ENCODE data around the gene ZSWIM5.

The ZSWIM5 gene

GRCh38 chr1:45148209-45148825, 58.1 kb downstream of the ZSWIM5 start:
- no peak overlapping the region for H3K23ac ChIP-seq (ENCODE audit: low read length)
- H2AFZ ChIP-seq (ENCODE audit: insufficient read depth, low read length, poor library complexity): no peak overlapping the region
- H3K27ac ChIP-seq (ENCODE audit: low read depth, low read length): no peak overlapping the region
- H3K18ac ChIP-seq (ENCODE audit: low read length): no peak overlapping the region
- H3K79me2 ChIP-seq (ENCODE audit: control insufficient read depth, insufficient read depth, low read length, poor library complexity): no peaks in the 10 kb centered on the region
- H3K4me3 ChIP-seq (ENCODE audit: low read depth, low read length): no peak overlapping the region
- H3K4ac ChIP-seq (ENCODE audit: low read depth, low read length): no peak overlapping the region
- H2BK12ac ChIP-seq (ENCODE audit: low read length): no peak overlapping the region
- no peak overlapping the region for H4K8ac ChIP-seq (ENCODE audit: low read depth, low read length)
- no peak overlapping the region for H2BK120ac ChIP-seq (ENCODE audit: insufficient read depth, low read length, poor library complexity)
- H3K14ac ChIP-seq (ENCODE audit: low read length): no peak overlapping the region
- no peak overlapping the region for H2BK5ac ChIP-seq (ENCODE audit: low read depth, low read length, poor library complexity)
- no peak overlapping the region for H2AK5ac ChIP-seq (ENCODE audit: low read length)
- no peaks in the 10 kb centered on the region for H3K27me3 ChIP-seq (ENCODE audit: insufficient read depth, low read length)
- H3K4me2 ChIP-seq (ENCODE audit: low read length): no peak overlapping the region
- no peaks in the 10 kb centered on the region for H3K36me3 ChIP-seq (ENCODE audit: control insufficient read depth in 1 of 2, insufficient read depth in 2 of 2, low read length in 2 of 2)
- H4K12ac ChIP-seq (ENCODE audit: low read depth, low read length): no peak overlapping the region
- no peak overlapping the region for H3K9ac ChIP-seq (ENCODE audit: low read length)
- no peaks in the 10 kb centered on the region for H3K4me1 ChIP-seq (ENCODE audit: control insufficient read depth in 1 of 2, insufficient read depth in 2 of 2, low read length in 2 of 2)
- no peaks in the 10 kb centered on the region for H3K9me3 ChIP-seq (ENCODE audit: insufficient read depth, low read depth, low read length)
- no CpG with 5 or more reads among the region's 1 CpG for WGBS (ENCODE audit: extremely low coverage, insufficient coverage, insufficient read length)
- DNase-seq: no peak
- H3K79me1 ChIP-seq (ENCODE audit: low read length): no peaks in the 10 kb centered on the region
- no peak overlapping the region for H4K91ac ChIP-seq (ENCODE audit: low read depth, low read length)

GRCh38 chr1:45146833-45147232, 59.6 kb downstream of the ZSWIM5 start:
- H4K91ac ChIP-seq (ENCODE audit: low read depth, low read length): no peak overlapping the region
- no peak overlapping the region for H3K18ac ChIP-seq (ENCODE audit: low read length)
- no peak overlapping the region for H2BK120ac ChIP-seq (ENCODE audit: insufficient read depth, low read length, poor library complexity)
- H3K9me3 ChIP-seq (ENCODE audit: insufficient read depth, low read depth, low read length): no peaks in the 10 kb centered on the region
- H3K23ac ChIP-seq (ENCODE audit: low read length): no peak overlapping the region
- no peaks in the 10 kb centered on the region for H3K79me1 ChIP-seq (ENCODE audit: low read length)
- H3K4me2 ChIP-seq (ENCODE audit: low read length): no peak overlapping the region
- H3K79me2 ChIP-seq (ENCODE audit: control insufficient read depth, insufficient read depth, low read length, poor library complexity): no peaks in the 10 kb centered on the region
- H4K12ac ChIP-seq (ENCODE audit: low read depth, low read length): no peak overlapping the region
- H2AFZ ChIP-seq (ENCODE audit: insufficient read depth, low read length, poor library complexity): no peak overlapping the region
- no peak overlapping the region for H3K4me3 ChIP-seq (ENCODE audit: low read depth, low read length)
- H3K36me3 ChIP-seq (ENCODE audit: control insufficient read depth in 1 of 2, insufficient read depth in 2 of 2, low read length in 2 of 2): no peaks in the 10 kb centered on the region
- no peak overlapping the region for H2BK12ac ChIP-seq (ENCODE audit: low read length)
- no peak for DNase-seq
- no CpG with 5 or more reads among the region's 2 CpGs for WGBS (ENCODE audit: extremely low coverage, insufficient coverage, insufficient read length)
- H3K14ac ChIP-seq (ENCODE audit: low read length): no peak overlapping the region
- H3K27me3 ChIP-seq (ENCODE audit: insufficient read depth, low read length): no peaks in the 10 kb centered on the region
- H2AK5ac ChIP-seq (ENCODE audit: low read length): no peak overlapping the region
- no peak overlapping the region for H2BK5ac ChIP-seq (ENCODE audit: low read depth, low read length, poor library complexity)
- no peak overlapping the region for H3K9ac ChIP-seq (ENCODE audit: low read length)
- H4K8ac ChIP-seq (ENCODE audit: low read depth, low read length): no peak overlapping the region
- H3K4me1 ChIP-seq (ENCODE audit: control insufficient read depth in 1 of 2, insufficient read depth in 2 of 2, low read length in 2 of 2): no peaks in the 10 kb centered on the region
- no peak overlapping the region for H3K4ac ChIP-seq (ENCODE audit: low read depth, low read length)
- no peak overlapping the region for H3K27ac ChIP-seq (ENCODE audit: low read depth, low read length)

- Histone ChIP-seq H3K4me1 (ENCODE audit: control insufficient read depth in 1 of 2, insufficient read depth in 2 of 2, low read length in 2 of 2) (no peaks in the 10 kb centered on the region), H3K9ac (ENCODE audit: low read length) (no peak overlapping the region), H3K23ac (ENCODE audit: low read length) (no peak overlapping the region), H3K4me3 (ENCODE audit: low read depth, low read length) (no peak overlapping the region), H3K79me2 (ENCODE audit: control insufficient read depth, insufficient read depth, low read length, poor library complexity) (no peaks in the 10 kb centered on the region), H3K27ac (ENCODE audit: low read depth, low read length) (no peak overlapping the region), H3K4me2 (ENCODE audit: low read length) (no peak overlapping the region), H4K12ac (ENCODE audit: low read depth, low read length) (no peak overlapping the region), H3K14ac (ENCODE audit: low read length) (no peak overlapping the region), H2AFZ (ENCODE audit: insufficient read depth, low read length, poor library complexity) (no peak overlapping the region), H2AK5ac (ENCODE audit: low read length) (no peak overlapping the region), H3K18ac (ENCODE audit: low read length) (no peak overlapping the region), H3K79me1 (ENCODE audit: low read length) (no peaks in the 10 kb centered on the region), H2BK12ac (ENCODE audit: low read length) (no peak overlapping the region), H3K9me3 (ENCODE audit: insufficient read depth, low read depth, low read length) (no peaks in the 10 kb centered on the region), H3K36me3 (ENCODE audit: control insufficient read depth in 1 of 2, insufficient read depth in 2 of 2, low read length in 2 of 2) (no peaks in the 10 kb centered on the region), H4K8ac (ENCODE audit: low read depth, low read length) (no peak overlapping the region), H3K27me3 (ENCODE audit: insufficient read depth, low read length) (no peaks in the 10 kb centered on the region), H3K4ac (ENCODE audit: low read depth, low read length) (no peak overlapping the region), H2BK120ac (ENCODE audit: insufficient read depth, low read length, poor library complexity) (no peak overlapping the region), H4K91ac (ENCODE audit: low read depth, low read length) (no peak overlapping the region), H2BK5ac (ENCODE audit: low read depth, low read length, poor library complexity) (no peak overlapping the region)
- no CpG with 5 or more reads among the region's 4 CpGs for WGBS (ENCODE audit: extremely low coverage, insufficient coverage, insufficient read length)
- no peak for DNase-seq
Observed at GRCh38 chr1:45141247-45142003, 65.0 kb downstream of the ZSWIM5 start.

- H3K18ac ChIP-seq (ENCODE audit: low read length): no peak overlapping the region
- no peak overlapping the region for H2BK12ac ChIP-seq (ENCODE audit: low read length)
- H3K9me3 ChIP-seq (ENCODE audit: insufficient read depth, low read depth, low read length): no peaks in the 10 kb centered on the region
- no peaks in the 10 kb centered on the region for H3K4me1 ChIP-seq (ENCODE audit: control insufficient read depth in 1 of 2, insufficient read depth in 2 of 2, low read length in 2 of 2)
- H3K4me3 ChIP-seq (ENCODE audit: low read depth, low read length): no peak overlapping the region
- H2AK5ac ChIP-seq (ENCODE audit: low read length): no peak overlapping the region
- H2BK120ac ChIP-seq (ENCODE audit: insufficient read depth, low read length, poor library complexity): no peak overlapping the region
- no peak overlapping the region for H3K9ac ChIP-seq (ENCODE audit: low read length)
- H3K27me3 ChIP-seq (ENCODE audit: insufficient read depth, low read length): no peaks in the 10 kb centered on the region
- no peak overlapping the region for H4K12ac ChIP-seq (ENCODE audit: low read depth, low read length)
- H3K23ac ChIP-seq (ENCODE audit: low read length): no peak overlapping the region
- no peak for DNase-seq
- no peak overlapping the region for H3K4me2 ChIP-seq (ENCODE audit: low read length)
- H3K36me3 ChIP-seq (ENCODE audit: control insufficient read depth in 1 of 2, insufficient read depth in 2 of 2, low read length in 2 of 2): no peaks in the 10 kb centered on the region
- H2AFZ ChIP-seq (ENCODE audit: insufficient read depth, low read length, poor library complexity): no peak overlapping the region
- no peak overlapping the region for H4K91ac ChIP-seq (ENCODE audit: low read depth, low read length)
- H3K27ac ChIP-seq (ENCODE audit: low read depth, low read length): no peak overlapping the region
- H3K14ac ChIP-seq (ENCODE audit: low read length): no peak overlapping the region
- WGBS (ENCODE audit: extremely low coverage, insufficient coverage, insufficient read length): no CpG with 5 or more reads among the region's 2 CpGs
- no peak overlapping the region for H4K8ac ChIP-seq (ENCODE audit: low read depth, low read length)
- H3K4ac ChIP-seq (ENCODE audit: low read depth, low read length): no peak overlapping the region
- no peaks in the 10 kb centered on the region for H3K79me1 ChIP-seq (ENCODE audit: low read length)
- H3K79me2 ChIP-seq (ENCODE audit: control insufficient read depth, insufficient read depth, low read length, poor library complexity): no peaks in the 10 kb centered on the region
- no peak overlapping the region for H2BK5ac ChIP-seq (ENCODE audit: low read depth, low read length, poor library complexity)
Observed at GRCh38 chr1:45136984-45137383, 69.4 kb downstream of the ZSWIM5 start.

Data from trophoblast cell (in vitro differentiated cells and primary cell).